ENCODE measurements around the gene NCOA7.
A peak's percentile ranks its signal among the peaks of the same experiment; 100 is the strongest.

NCOA7 gene

GRCh38 chr6:125886021-125886420 is 95.3 kb downstream of the NCOA7 start:
- TF ChIP-seq, protein P1, sequence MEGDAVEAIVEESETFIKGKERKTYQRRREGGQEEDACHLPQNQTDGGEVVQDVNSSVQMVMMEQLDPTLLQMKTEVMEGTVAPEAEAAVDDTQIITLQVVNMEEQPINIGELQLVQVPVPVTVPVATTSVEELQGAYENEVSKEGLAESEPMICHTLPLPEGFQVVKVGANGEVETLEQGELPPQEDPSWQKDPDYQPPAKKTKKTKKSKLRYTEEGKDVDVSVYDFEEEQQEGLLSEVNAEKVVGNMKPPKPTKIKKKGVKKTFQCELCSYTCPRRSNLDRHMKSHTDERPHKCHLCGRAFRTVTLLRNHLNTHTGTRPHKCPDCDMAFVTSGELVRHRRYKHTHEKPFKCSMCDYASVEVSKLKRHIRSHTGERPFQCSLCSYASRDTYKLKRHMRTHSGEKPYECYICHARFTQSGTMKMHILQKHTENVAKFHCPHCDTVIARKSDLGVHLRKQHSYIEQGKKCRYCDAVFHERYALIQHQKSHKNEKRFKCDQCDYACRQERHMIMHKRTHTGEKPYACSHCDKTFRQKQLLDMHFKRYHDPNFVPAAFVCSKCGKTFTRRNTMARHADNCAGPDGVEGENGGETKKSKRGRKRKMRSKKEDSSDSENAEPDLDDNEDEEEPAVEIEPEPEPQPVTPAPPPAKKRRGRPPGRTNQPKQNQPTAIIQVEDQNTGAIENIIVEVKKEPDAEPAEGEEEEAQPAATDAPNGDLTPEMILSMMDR (IDR thresholded peaks at IDR 0.05; ENCODE audit: insufficient read depth, missing control alignments), result no peak
- FAIRE-seq (no peak), DNase-seq (ENCODE audit: insufficient read length, low spot score) (no peak)

DNA sequence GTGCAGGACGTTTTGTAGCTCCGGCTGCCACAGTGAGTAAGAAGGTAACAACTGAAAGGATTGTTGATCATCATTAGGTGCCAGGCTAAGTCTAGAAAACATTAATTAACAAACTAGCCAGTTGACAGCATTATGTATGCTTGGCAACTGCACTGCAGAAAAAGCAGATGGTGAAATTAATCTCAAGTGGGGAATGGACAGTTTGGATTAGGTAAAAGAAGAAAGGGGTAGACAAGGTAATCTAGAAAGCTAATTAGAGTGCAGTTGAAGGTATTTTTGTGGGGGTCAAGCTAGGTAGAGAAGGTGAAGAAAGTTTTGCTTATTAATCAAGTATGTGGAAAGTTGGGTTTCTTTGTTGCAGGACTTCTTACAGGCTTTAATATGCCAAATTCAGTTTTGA is 96.2 kb downstream of the NCOA7 start:
- TF ChIP-seq, protein P1 (IDR thresholded peaks at IDR 0.05; ENCODE audit: insufficient read depth, missing control alignments), result no peak
- FAIRE-seq (peak; percentile 90), DNase-seq (ENCODE audit: insufficient read length, low spot score) (no peak)

DNA sequence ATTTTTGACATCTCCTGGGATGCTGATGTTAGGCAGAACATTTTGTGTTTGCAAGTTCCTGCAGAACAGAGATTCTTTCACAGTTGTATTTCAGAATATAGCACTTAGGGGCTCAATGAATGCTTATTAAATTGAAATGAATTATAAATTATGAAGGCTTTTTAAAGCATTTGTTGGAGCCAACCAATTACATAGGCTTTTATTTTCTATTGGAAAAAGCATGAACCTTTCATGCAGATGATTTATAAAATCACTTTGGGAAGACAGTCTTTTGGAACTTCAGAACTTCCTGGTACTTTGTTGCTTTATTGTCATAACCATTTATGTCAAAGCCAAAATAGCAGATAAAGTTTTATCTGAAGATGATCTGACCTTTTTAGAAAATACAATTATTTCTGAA is 96.6 kb downstream of the NCOA7 start:
- FAIRE-seq (no peak), DNase-seq (ENCODE audit: insufficient read length, low spot score) (no peak)
- TF ChIP-seq, protein P1 (IDR thresholded peaks at IDR 0.05; ENCODE audit: insufficient read depth, missing control alignments), result no peak

DNA sequence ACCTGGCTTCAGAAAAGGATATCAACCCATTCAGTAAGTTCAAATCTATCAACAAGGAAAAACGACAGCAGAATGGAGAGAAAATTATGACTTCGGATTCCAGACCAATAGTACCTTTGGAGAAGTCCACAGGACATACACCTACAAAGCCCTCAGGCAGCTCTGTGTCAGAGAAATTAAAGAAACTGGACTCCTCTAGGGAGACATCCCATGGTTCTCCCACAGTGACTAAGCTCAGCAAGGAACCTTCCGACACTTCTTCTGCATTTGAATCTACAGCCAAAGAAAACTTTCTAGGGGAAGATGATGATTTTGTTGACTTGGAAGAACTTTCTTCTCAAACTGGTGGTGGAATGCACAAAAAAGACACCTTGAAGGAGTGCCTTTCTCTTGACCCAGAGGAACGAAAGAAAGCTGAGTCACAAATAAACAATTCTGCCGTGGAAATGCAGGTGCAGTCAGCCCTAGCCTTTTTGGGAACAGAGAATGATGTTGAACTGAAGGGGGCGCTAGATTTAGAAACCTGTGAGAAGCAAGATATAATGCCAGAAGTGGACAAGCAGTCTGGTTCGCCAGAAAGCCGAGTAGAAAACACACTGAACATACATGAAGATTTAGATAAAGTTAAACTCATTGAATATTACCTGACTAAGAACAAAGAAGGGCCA is 98.4 kb downstream of the NCOA7 start:
- no peak for FAIRE-seq
- TF ChIP-seq, protein P1 (IDR thresholded peaks at IDR 0.05; ENCODE audit: insufficient read depth, missing control alignments), result peak; percentile 45
- DNase-seq (ENCODE audit: insufficient read length, low spot score), result no peak

DNA sequence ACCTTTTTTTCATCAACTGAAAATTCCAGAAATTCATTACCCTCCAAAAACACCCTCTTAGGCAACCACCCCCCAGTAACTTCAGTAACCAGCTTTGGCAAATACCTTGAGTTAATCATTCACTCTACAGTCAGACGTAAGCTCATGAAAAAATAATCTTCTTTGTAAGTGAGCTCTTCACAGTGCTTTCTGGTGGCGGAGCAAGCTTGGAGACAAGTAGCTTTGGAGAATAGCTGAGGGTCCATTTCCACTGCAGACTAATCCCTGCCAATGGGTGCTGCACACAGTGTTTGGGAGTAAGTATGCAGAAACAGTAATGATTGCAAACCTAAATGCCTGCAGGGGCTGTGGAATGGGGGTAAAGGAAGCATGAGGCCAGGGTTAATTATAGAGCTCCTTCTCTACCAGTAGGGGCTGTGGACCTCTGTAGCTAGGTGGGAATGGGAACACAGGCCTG is 109.0 kb downstream of the NCOA7 start:
- DNase-seq (ENCODE audit: insufficient read length, low spot score) (peak; percentile 39), FAIRE-seq (peak; percentile 93)
- TF ChIP-seq, protein P1 (IDR thresholded peaks at IDR 0.05; ENCODE audit: insufficient read depth, missing control alignments), result no peak

GRCh38 chr6:125904871-125905270 is 114.1 kb downstream of the NCOA7 start:
- FAIRE-seq (no peak), DNase-seq (ENCODE audit: insufficient read length, low spot score) (no peak)
- TF ChIP-seq, protein P1 (IDR thresholded peaks at IDR 0.05; ENCODE audit: insufficient read depth, missing control alignments), result no peak

- FAIRE-seq (no peak), DNase-seq (ENCODE audit: insufficient read length, low spot score) (no peak)
- TF ChIP-seq, protein P1 (IDR thresholded peaks at IDR 0.05; ENCODE audit: insufficient read depth, missing control alignments), result peak; percentile 36
Observed at GRCh38 chr6:125906158-125906998, 115.6 kb downstream of the NCOA7 start.
